CD1c-positive myeloid dendritic cell (primary cell): ENCODE data around the gene ONECUT1.
"Not testable (repeated sequence)": the region's sequence is repeated elsewhere in the genome, so short reads cannot be mapped to it uniquely, and the experiment has no call there.

Source experiments
- DNase-seq: peaks from one replicate; pipeline ENCODE4 v3.0.0-alpha.2; 2016; ENCODE audit errors: extremely low spot score

ONECUT1 gene

GRCh38 chr15:52790169-52790708 is at the start of gene ONECUT1:
ONECUT1 (minus strand) TSS chr15:52790336; CDS start chr15:52789884, 452 bp downstream.
- peak; percentile 57 for DNase-seq

DNA sequence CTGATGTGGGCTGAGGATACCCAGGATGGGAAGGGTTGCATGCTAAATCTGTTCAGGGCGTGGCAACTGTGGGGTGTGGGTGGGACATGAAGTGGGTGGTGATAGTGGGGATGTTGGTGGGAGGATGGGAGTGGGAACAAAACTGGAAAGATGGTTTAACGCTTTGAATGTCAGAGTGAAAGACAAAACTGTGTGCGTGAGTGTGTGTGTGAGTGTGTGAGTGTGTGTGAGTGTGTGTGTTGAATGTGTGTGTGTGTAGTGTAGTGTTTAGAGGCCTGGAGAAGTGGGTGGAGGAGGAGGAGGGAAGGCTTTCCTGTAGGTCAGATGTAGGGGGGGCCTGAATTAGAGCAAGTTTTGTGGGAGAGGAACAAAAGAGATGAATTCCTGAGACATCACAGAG is 44.2 kb upstream of the ONECUT1 start:
- DNase-seq = no peak

GRCh38 chr15:52824169-52824942 is 34.2 kb upstream of the ONECUT1 start:
- DNase-seq = not testable (repeated sequence)

GRCh38 chr15:52822475-52822874 is 32.3 kb upstream of the ONECUT1 start:
- no peak for DNase-seq

- DNase-seq = no peak
Measured at GRCh38 chr15:52819253-52819652, 29.1 kb upstream of the ONECUT1 start.

DNA sequence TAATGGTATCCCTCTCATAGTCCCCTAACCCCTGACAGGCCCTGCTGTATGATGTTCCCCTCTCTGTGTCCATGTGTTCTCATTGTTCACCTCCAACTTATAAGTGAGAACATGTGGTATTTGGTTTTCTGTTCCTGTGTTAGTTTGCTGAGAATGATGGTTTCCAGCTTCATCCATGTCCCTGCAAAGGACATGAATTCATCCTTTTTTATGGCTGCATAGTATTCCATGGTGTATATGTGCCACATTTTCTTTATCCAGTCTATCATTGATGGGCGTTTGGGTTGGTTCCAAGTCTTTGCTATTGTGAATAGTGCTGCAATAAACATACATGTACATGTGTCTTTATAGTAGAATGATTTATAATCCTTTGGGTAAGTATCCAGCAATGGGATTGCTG is 25.8 kb upstream of the ONECUT1 start:
- DNase-seq = not testable (repeated sequence)

GRCh38 chr15:52808996-52809395 is 18.9 kb upstream of the ONECUT1 start:
- no peak for DNase-seq

DNA sequence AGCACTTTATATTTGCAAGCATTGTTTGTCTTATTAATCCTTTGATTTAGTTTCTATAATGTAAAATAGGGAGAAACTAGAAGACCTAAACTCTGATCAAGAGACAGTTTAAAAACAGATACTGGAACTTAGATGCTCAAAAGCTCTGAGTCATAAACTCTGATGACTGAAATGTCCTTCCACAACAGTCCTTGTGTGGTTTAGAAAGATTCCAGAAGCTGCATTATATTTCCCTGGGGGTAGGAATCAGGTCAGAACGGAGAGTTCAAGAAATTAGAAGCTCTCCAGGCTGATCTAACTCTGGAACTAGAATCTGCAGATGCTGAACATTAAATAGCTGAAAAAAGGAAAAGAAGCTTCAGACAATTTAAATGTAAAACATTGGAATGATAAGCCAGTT is 18.3 kb upstream of the ONECUT1 start:
- no peak for DNase-seq

DNA sequence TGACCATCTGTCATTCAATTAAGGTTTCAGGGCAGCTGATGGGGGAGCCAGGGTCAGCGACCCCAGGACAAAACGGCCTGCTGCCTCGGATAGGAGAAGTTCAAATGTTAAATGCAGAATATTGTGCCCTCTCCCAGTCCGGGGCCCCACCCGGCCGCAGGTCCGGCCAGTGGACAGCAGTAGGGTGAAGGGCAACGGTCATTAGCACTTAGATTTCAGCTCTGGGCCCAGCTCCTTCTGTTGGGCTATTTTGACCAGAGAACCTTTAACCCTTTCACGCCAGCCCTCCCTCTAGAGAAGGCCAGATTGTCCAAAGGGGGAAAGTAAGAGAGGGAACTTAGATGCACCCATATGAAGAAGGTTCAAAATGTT is 16.1 kb upstream of the ONECUT1 start:
- no peak for DNase-seq

- no peak for DNase-seq
Measured at GRCh38 chr15:52805351-52806283, 15.5 kb upstream of the ONECUT1 start.

DNA sequence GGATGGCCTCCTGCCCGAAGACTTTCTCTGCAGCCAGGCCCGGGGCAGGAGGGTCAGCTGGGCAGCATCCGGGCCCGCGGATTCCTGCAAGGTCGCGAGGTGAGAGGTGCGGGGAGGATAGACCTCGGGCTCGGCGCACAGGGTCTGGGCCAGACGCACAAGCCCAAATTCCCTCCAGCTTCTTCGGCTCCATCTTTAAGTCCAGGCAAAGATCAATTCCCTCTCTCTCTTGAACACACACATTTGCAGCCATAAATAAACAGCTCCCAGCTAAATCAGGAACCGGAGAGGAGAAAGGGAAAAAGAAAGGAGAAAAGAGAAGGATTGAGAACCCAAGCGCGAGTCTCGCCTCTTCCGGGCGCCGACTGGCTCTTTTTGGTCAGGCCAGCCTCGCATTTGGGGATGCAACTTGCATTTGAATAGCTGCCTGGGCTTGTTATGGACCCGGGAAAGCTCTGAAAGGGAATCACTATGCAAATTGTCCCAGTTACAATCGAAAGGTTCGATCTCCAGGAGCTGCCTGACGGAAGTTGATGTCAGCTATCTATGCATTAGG is 14.5 kb upstream of the ONECUT1 start:
- DNase-seq = no peak

- no peak for DNase-seq
Measured at GRCh38 chr15:52803467-52804306, 13.6 kb upstream of the ONECUT1 start.

GRCh38 chr15:52803108-52803466 is 13.0 kb upstream of the ONECUT1 start:
- DNase-seq = no peak

DNA sequence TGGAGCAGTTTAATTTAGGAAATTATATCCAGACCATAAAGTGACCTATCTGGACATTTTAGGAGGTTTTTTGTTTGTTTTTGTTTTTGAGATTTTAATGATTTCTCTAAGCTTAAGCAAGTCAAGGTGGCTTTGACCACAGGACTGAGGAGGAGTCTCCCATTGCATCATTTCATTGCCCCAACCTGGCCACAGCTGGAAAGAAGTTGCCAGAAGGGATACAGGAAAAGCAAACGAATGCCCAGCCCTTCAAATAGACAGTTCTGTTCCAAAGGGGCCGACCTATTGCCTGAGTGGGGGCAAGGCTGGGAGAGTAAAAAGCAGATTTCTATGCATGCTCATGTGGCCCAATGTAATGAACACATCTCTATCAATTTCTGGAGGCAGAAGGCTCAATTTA is 12.0 kb upstream of the ONECUT1 start:
- no peak for DNase-seq

GRCh38 chr15:52801748-52802085 is 11.6 kb upstream of the ONECUT1 start:
- no peak for DNase-seq

DNA sequence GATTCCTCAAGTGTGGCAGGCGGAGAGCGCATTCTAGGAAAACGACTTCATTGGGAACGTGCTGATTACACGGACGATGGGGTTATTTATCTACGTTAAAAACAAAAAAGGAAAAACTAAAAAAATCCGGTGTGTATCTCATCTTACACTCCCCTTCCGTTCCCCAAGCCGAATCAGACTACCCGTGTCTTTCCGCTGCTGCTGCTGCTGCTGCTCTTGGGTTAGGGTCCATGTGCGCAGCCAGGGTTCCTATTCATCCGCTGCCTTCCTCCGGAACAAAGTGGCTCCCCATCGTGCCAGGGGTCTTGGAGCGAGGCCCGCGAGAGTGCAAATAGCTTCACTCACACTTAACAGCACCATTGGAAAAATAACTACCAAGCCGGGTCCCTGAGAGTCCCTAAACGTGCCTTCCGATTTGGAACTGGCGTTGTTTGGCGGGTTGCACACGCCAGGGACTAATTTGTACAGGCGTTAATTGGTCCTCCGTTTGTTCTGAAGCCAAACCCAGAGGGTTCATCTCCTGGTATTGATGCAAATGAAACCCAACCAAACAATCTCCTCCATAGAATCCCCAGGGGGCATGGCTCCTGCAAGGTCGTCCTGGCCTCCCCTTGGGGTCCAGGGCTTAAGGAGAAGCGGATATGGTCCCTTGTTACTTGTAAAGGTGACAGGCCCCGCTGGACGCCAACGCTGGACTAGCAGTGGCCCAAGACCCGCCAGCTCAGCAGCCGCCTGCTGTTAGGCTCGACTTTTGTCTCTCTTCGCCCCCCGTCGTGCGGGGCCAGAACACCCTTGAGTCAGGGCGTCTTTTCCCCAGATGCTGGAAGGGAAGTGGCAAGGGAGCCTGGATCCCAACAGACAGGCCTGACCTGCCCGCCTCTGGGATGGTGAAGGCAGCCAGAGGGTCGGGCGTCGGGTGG is 11.0 kb upstream of the ONECUT1 start:
- DNase-seq = no peak

GRCh38 chr15:52799145-52799811 is 9.1 kb upstream of the ONECUT1 start:
- no peak for DNase-seq

- no peak for DNase-seq
Measured at GRCh38 chr15:52798529-52799101, 8.5 kb upstream of the ONECUT1 start.
